ENCODE results near the gene ELFN2.
A peak's percentile ranks its signal among the peaks of the same experiment; 100 is the strongest.

The ELFN2 gene

DNA sequence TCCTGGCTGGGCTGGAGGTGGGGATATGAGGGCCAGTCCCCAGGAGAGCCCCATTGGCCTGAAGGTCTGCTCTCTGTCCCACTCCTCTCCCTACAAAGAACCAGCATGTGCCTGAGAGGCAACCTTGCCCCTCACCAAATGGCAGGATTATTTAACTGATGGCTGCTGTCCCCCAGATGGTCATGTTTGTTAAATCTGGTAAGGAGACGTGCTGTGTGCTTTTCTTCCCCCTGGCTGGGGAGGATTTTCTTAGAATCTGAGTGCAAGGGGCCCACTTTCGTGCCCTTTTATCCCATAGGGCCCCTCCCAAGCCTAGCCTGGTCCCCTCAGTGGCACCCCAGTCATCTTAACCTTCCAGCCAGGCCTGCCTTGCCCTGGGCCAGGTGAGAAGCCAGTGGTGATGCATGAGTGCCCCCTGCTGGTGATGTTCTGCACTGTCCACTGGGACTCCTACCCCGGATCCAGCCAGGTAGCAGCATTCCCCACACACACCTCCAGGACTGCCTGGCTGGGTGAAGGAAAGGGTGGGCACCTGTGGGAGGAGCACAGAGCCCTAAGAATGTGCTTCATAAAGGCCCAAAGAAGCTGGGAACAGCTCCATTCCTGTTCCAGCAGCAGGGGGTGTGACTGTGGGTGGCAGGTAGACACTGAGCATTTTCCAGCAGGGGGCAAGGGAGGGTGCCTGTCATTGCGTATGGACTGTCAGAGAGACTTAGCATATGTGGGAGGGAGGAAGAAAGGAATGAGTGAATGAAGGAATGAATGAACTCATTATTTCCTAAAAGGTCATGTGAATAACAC is 30.0 kb upstream of the ELFN2 start:
- DNase-seq (ENCODE audit: extremely low spot score, insufficient read length, low read depth) (peak; percentile 70), FAIRE-seq (peak; percentile 80)

DNA sequence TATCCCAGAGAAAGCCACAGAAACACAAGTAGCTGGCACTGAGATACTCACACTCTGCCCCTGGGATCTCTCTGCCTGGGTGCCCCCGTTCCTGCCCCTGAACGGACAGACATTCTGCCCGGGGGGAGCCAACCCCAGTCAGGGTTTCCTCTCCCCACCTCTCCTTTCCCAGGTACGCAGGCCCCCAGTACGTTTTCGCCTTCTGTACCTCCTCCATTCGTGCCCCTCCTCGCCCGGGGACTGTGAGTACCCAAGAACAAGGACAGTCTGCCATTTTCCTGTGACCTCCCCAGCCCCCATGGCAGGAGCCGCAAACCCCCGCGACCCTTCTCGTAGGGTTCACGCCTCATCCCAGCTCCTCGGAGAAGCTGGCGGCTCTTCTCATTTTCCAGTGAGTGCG is 29.1 kb upstream of the ELFN2 start:
- FAIRE-seq = no peak
- DNase-seq (ENCODE audit: extremely low spot score, insufficient read length, low read depth) = no peak

DNA sequence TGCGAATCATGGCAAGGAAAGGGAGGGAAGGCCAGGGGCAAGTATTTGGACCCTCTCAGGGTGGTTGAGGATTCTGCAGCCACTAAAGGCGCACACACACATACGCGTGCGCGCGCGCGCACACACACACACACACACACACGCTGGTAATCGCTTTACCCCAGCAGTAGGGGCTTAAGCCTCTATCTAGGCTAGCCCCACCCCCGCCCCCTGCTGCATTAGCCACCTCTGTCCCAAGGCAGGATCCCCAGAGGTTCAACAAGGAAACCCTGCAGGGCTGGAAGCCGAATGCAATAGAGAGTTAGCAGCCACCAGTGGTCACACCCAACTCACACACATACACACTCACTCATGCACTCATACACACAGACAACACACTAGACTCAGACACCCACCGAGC is 28.6 kb upstream of the ELFN2 start:
- DNase-seq (ENCODE audit: extremely low spot score, insufficient read length, low read depth) (no peak), FAIRE-seq (no peak)

DNA sequence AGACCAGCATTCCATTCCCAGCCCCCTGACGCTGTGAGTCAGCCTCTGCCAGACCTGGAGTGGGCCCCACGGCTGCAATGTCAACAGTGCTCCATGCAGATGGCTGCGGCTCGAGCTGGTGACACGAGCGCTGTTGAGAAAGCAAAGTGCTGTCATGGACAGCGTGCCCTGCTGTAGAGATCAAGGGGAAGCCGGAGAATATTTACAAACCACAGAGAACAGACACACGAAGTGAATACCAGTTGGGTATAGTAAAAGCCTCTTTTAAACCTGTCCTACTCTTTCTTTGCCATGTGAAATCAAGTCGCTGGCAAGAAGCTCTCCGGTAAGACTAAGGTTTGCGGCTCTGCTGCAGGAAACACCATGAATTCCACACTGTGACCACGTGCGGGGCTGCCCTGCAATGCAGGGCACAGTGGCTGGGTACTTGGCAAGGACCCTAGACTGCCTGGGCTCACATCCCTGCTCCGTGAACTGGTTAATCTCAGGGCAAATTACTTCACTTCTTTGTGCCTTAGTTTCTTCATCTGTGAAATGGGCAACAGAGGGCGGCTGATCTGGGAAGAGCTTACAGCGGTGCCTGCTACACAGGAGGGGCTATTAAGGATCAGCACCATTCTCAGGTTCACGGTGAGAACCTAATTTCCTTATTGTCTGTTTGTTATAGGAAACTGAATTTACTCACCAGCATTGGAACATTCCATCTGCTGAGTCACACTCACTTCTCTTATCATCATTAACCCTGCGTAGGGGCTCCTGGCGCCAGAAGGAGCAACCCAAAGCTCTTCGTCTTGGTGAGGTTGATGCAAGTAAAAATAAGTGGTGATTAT is 27.8 kb upstream of the ELFN2 start:
- FAIRE-seq = no peak
- no peak for DNase-seq (ENCODE audit: extremely low spot score, insufficient read length, low read depth)

DNA sequence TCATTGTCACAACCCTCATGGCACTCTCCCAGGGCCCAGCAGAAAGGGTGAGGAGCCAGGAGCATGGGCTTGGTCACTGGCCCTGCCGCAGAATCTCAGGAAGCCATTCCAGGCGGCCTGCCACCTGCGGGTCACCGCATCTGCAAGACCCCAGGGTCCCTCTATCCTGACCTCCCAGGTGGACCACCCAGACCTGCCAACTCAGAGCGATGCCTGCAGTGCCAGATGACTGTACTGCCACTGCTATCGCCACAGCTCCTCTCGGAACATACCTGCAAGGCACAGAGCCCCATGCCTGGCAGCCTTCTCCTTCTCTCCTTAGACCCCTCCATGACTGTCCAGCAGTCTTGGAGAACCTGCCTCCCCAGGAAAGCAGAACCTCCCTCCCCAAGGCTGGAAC is 26.4 kb upstream of the ELFN2 start:
- DNase-seq (ENCODE audit: extremely low spot score, insufficient read length, low read depth) (no peak), FAIRE-seq (no peak)

DNA sequence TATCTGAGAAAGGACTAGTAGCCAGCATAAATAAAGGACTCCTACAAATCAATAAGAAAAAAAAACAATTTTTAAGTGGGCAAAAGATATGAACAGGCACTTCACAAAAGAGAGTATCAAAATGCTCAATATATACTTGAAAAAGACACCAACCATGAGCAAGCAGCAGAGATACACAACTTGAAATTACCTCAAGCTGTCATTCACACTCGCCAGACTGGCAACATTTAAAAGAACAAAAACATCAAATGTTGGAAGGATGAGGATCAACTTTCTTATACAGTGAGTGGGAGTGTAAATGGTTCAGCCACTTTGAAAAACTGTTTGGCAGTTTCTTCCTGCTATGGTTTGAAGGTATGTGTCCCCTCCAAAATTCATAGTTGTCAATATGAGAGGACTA is 23.9 kb upstream of the ELFN2 start:
- no peak for DNase-seq (ENCODE audit: extremely low spot score, insufficient read length, low read depth)

DNA sequence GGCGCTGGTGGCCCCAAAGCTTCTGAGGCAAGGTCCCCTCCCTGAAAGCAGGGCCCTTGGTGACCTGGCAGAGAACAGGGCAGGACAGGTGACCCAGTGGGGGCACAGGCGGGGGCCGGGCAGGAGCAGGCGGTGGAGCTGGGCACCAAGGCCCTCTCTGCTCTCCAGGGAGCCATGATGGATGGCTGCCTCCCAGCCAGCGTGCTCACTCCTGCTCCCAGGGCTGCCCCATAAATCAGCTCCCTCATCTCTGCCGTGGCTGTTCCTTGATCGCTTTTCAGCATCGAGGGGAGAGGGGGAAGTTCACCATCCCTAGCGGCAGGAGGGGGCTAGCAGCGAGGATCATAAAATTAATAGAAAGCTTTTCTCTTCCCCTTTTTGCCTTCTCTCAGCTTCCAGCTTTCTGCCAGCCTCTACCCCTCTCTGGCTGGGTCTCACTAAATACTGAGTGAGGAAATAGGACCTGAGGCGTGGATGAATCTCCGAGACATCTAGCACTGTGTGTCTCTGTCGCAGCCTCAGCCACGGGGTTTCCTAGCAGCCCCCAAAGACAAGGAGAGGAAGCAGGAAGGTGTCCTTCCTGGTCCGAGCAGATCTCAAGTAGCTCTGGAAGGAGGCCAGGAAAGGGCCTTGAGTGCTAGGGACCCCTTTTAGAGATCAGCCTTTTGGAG is 22.2 kb upstream of the ELFN2 start:
- FAIRE-seq (no peak), DNase-seq (ENCODE audit: extremely low spot score, insufficient read length, low read depth) (no peak)

More for the DNA sequence above, 23.9 kb upstream of the ELFN2 start:
- FAIRE-seq = no peak

DNA sequence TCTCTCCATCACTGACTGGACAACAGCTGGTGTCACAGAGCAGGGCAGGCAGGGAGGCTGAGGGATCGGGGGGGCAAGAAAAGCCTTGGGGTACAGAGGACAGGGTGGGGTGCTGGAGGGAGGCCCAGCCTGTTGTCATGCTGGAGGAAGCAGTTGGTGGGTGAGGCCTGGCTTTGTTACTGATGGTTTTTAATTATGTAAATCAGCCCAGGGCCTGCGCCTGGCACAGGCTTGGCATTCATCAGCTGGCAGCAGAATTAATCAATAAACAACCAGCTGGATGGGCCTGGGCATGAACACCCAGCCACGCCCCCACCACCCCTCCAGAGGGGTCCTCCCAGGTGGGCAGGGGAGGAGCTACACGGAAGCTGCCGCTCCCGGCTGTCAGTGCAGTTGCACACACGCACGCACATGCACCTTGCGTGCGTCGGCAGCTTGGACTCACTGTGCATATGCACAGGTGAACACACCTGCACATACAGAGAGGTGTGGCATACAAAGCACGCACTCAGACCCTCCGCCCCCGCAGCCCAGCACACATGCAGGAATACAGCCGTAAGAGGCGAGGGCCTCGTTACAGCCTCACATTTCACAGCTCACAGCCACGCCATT is 21.3 kb upstream of the ELFN2 start:
- FAIRE-seq (no peak), DNase-seq (ENCODE audit: extremely low spot score, insufficient read length, low read depth) (no peak)

DNA sequence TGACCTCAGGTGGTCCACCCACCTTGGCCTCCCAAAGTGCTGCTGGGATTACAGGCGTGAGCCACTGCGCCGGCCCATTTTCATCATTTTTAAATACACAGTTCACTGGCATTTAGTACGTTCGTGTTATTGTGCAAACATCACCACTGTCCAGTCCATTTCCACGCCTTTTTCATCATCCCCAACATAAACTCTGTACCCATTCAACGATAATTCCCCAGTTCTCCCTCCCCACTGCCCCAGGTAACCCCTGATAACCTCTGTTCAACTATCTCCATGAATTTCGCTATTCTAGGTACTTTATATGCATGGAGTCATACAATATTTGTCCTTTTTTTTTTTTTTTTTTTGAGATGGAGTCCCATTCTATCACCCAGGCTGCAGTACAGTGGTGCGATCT is 18.2 kb upstream of the ELFN2 start:
- DNase-seq (ENCODE audit: extremely low spot score, insufficient read length, low read depth) = no peak

DNA sequence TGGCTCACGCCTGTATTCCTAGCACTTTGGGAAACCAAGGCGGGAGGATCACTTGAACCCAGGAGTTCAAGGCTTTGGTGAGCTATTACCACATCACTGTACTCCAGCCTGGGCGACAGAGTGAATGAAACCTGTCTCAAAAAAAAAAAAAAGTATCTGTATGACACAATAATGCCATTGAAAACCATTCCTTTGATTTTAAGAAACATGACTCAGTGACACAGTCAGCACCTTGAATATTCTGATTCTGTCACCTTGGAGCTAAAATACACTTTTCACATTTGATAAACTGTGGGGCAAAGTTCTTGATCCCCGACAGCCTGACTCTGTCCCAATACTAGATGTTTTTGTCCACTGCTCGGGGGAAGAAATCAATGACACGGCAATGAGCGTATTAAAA is 16.7 kb upstream of the ELFN2 start:
- no peak for FAIRE-seq
- DNase-seq (ENCODE audit: extremely low spot score, insufficient read length, low read depth) = no peak

More for the DNA sequence above, 18.2 kb upstream of the ELFN2 start:
- no peak for FAIRE-seq

DNA sequence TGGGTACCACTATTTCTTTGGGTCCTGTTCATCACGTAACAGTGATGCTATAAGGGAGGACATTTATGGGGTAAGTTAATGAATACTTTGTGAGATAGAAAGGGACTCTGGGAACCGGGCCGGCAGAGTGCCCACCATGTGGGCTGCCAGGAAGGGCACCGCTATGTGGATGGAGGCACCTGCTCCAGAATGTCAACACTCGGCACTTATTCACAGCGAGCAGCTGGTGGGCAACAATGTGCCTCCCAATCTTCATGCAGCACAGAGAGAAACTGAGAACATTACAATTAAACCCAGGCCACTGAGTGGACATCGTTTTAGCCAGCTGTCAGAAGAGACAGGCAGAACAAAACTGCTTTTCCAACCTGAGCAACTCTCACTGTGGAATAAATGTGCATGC is 15.8 kb upstream of the ELFN2 start:
- DNase-seq (ENCODE audit: extremely low spot score, insufficient read length, low read depth) (no peak), FAIRE-seq (no peak)

DNA sequence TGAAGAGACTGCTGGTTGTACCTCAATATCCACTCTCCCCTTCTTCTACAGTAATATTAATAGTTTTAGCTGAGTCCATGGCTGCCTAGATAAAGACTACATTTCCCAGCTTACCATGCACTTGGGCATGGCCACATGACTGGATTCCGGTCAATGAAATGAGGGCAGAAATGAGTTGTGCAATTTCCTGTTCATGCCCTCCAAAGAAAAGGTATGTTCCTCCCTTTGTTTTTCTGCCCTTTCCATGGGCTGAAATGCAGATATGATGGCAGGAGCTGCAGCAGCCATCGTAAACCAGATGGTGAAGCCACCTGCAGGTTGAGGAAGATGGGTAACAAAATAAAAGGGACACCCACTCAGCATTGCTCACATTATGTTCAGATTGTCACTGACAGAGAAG is 15.3 kb upstream of the ELFN2 start:
- FAIRE-seq = peak; percentile 59
- no peak for DNase-seq (ENCODE audit: extremely low spot score, insufficient read length, low read depth)

DNA sequence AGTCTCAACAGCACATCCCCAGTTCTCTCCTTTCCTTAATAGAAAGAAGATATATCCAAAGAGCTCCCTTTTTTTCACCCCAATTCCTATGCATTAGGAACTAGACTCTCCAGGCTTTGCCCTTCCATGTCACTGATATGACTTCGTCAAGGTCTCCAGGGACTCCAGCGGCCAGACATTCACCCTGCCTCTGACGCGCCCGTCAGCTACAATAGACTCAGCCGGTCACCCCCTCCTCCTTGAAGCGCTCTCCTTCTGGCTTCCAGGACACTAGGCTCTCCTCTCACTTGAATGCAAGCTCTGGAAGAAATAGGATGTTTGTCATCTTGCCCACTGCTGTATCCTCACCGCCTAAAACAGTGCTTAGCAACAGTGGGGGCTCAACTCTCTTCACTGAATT is 14.9 kb upstream of the ELFN2 start:
- no peak for FAIRE-seq
- DNase-seq (ENCODE audit: extremely low spot score, insufficient read length, low read depth) = no peak

DNA sequence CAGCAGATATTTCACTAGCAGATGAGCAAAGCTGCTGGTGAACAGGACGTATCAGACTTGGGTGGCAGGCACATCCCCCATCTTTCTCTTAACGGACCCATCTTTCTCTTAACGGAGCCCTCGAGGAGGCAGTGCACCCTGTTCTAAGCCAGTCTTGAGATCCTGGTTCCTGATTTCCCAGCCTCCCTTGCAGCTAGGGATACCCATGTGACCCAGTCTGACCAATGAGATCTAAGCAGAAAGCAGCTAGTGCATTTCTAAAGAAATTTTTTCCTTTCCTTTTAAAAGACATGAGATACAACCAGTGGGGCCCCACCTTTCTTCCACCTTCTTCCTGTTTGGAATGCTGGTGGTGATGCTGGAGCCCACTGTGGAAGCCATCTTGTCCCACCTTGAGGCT is 13.6 kb upstream of the ELFN2 start:
- DNase-seq (ENCODE audit: extremely low spot score, insufficient read length, low read depth) (no peak), FAIRE-seq (no peak)

DNA sequence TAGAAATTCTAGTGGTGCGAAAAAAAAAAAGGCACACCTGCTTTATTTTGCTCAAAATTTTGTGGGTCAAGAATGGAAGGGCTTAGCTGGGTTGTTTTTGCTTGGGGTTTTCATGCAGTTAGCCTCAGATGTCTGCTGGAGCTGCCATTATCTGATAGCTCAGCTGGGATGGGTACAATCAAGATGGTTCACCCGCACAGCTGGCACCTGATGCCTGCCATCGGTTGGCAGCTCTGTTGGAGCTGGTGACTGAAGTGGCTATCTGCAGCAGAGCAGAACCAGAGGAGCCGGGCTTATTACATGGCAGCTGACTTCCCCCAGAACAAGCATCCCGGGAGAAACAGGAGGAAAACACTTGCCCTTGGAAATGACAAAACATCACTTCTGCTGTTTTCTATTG is 12.1 kb upstream of the ELFN2 start:
- no peak for DNase-seq (ENCODE audit: extremely low spot score, insufficient read length, low read depth)

DNA sequence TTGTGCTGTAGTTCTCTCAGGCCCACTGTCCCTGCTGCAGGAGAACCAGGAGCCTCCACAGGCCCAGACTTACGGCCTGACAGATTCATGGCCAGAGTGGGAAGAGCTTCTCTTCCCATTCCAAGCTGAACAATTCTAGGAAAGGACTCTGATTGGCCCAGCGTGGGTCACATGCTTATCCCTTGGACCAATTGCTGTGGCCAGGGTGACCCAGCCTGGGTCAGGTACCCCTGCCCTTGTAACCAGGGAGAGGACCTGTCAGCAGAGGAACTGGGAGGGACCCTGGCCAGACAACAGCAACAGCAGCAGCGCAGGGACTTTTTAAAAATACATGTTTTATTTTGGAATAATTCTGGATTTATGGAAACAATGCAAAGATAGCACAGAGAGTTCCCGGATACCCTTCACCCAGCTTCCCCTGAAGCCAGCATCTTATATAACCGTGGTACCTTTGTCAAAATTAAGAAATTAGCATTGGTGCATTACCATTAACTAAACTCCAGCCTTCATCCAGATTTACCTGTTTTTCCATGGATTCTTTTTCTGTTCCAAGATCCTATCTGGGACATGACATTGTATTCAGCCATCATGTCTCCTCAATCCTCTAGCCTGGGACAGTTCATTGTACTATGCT is 8.8 kb upstream of the ELFN2 start:
- FAIRE-seq (no peak), DNase-seq (ENCODE audit: extremely low spot score, insufficient read length, low read depth) (no peak)

More for the DNA sequence above, 12.1 kb upstream of the ELFN2 start:
- no peak for FAIRE-seq

DNA sequence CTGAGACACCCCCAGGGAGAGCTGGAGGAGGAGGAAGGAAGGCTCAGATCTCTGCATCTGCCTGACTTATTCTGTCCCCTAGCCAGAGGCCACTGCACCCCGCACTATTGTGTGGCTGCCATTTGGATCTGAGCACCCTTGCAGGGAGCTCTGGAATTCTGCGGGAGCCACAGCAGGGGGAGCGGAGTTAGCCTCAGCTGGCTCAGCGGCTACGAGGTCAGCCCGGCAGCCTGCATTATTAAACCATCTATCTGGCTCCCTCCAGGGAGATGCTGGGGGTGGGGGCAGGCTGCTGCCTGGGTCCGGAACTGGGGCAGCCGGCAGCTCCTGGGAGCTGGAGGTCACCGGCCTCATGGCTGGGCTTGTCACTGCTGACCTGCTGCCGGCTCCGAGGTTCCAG is 6.5 kb upstream of the ELFN2 start:
- DNase-seq (ENCODE audit: extremely low spot score, insufficient read length, low read depth) = no peak
- FAIRE-seq = no peak

DNA sequence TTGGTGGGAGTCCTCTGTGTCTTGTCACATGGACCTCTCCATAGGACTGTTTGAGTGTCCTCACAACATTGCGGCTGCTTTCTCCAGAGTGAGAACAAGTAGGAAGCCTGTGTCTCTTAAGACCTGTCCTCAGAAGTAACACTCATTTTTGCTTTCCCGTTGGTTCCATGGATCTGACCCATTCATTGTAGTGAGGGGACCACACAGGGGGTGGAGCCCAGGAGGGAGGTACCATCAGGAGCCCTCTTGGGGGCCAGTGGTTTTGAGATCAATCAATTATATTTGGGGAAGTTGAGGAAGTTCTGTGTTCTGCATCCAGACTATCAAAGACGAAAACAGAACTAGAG is 5.4 kb upstream of the ELFN2 start:
- DNase-seq (ENCODE audit: extremely low spot score, insufficient read length, low read depth) = no peak
- FAIRE-seq = no peak

DNA sequence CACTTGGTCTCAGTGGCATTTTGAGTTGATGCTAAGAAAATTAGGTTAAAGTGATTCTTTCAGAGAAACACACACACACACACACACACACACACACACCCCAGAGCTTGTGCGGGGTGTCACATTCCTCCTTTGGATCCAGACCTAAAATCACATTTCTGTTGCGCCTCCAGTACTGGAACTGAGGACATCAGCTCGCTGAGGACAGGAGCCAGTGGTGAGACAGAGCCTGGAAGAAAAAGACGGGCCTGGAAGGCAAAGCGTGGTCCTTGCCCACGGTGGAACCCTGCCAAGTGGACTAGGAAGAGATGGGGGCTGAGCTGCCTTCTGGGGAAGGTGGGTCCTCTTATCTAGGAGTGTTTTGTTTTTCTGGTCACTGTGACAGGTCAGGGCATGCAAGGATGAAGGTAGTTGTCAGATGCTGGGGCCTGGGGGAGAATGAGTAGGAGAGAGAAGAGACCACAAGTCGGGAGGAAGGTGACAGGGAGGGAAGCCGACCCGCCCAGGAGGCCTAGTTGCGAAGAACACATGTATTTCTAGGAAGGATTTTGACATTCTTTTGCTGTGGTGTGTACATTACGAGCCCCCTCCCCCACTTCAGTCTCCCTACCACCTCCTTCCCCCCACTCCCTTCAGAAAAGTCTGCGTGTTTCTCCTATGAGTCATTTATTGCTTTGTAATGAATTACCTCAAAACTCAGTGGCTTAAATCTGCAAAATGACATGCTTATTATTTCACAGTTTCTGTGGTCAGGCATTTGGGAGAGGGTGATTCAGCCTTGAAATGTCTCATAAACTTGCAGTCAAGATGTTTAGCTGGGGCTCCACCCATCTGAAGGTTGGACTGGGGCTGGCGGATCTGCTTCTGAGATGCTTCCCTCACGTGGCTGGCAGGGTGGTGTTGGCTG is 4.8 kb upstream of the ELFN2 start:
- no peak for FAIRE-seq
- DNase-seq (ENCODE audit: extremely low spot score, insufficient read length, low read depth) = no peak
